ENCODE results near the gene UNC13B. TPM values are rescaled to one million over a fixed set of nuclear protein-coding genes. Genes with fewer than 3 reads are reported as not detected.

UNC13B gene
- total RNA-seq, 4 donors from 2014 or later = 28.0 to 39.3 (median 34.3) TPM

DNA sequence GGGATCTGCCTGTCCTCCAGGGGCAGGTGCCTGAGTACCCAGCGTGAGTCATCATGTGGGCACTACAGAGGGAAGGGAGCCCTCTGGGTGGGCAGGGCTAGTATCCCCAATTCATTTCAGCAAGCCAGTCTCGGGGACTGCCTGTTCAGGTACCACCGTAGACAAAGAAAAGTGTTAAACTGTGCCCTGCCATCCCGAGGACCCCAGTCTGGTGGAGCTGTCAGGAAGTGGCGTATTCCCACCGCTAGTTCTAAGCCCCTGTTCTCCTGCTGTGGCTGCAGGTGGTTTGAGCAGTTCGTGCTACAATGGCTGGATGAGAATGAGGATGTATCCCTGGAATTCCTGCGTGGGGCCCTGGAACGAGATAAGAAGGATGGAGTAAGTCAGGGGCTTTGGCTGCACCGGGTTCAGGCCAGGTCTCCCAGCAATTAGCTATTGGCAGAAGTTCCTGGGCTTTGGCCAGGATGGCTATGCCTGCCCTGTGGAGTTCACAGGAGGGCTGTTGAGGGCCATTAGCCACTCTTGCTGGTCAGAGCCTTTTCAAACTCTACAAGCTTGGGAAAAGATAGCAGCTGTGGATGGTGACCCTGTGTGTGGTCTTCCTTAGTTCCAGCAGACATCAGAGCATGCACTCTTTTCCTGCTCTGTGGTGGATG is 234.9 kb downstream of the UNC13B start:
- DNase-seq (ENCODE audit: low spot score in 2 of 2) = no peak
- 84 to 90% methylated on average over 3 to 10 of the region's 10 CpGs for WGBS, 2 donors
- H3K4me3 ChIP-seq = no peak overlapping the region
- H3K9me3 ChIP-seq = no peaks in the 10 kb centered on the region
- TF ChIP-seq, protein P1, sequence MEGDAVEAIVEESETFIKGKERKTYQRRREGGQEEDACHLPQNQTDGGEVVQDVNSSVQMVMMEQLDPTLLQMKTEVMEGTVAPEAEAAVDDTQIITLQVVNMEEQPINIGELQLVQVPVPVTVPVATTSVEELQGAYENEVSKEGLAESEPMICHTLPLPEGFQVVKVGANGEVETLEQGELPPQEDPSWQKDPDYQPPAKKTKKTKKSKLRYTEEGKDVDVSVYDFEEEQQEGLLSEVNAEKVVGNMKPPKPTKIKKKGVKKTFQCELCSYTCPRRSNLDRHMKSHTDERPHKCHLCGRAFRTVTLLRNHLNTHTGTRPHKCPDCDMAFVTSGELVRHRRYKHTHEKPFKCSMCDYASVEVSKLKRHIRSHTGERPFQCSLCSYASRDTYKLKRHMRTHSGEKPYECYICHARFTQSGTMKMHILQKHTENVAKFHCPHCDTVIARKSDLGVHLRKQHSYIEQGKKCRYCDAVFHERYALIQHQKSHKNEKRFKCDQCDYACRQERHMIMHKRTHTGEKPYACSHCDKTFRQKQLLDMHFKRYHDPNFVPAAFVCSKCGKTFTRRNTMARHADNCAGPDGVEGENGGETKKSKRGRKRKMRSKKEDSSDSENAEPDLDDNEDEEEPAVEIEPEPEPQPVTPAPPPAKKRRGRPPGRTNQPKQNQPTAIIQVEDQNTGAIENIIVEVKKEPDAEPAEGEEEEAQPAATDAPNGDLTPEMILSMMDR (IDR thresholded peaks at IDR 0.05) = no peak
- TF ChIP-seq EP300 (IDR thresholded peaks at IDR 0.05) (no peak), POLR2A (IDR thresholded peaks at IDR 0.05) (no peak)
- H3K27ac ChIP-seq = no peak overlapping the region
- no peaks in the 10 kb centered on the region for H3K27me3 ChIP-seq
- H3K36me3 ChIP-seq = peaks cover 0 to 86% (median 5%) of the 10 kb centered on the region in 3 donors
- no peaks in the 10 kb centered on the region for H3K4me1 ChIP-seq

DNA sequence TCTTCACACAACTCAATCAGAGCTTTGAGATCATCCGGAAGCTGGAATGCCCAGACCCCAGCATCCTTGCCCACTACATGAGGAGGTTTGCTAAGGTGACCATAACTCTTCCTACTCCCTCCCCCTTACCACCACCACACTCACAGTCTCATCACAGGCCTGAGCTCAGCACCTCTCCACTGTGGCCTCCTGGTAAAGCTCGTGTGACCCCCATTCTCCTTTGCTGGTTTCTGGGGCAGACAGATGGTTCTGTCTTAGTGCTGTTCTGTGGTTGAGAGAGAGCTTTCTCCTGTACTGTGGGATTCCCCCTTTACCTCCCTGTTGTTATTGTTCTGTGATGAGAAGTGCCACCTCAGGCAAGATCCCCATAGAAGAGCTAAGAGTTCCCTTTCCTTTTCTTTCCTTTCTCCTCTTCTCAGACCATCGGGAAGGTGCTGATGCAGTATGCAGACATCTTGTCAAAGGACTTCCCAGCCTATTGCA is 235.4 kb downstream of the UNC13B start:
- peaks cover 0 to 86% (median 5%) of the 10 kb centered on the region in 3 donors for H3K36me3 ChIP-seq
- H3K27ac ChIP-seq = no peak overlapping the region
- no peaks in the 10 kb centered on the region for H3K27me3 ChIP-seq

DNA sequence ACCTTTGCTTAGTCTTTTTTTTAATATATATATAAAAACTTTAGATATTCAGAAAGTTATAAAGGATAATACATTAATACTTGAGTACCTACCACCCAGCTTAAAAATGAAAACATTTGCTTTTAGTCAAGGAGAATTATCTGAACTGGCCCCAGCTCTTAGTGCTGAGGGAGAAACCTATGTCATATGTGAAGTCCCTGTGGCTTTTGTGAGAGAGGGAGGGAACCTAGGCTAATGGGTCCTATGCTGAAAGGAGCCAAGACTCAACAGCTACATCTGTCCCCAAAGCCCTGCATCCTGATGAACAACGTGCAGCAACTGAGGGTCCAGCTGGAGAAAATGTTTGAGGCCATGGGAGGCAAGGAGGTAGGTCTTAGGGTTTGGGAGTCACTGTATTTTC is 236.1 kb downstream of the UNC13B start:
- WGBS, 2 donors = 60 to 85% methylated on average over 1 of the region's 1 CpG
- H3K27me3 ChIP-seq = no peaks in the 10 kb centered on the region
- no peaks in the 10 kb centered on the region for H3K9me3 ChIP-seq
- no peak overlapping the region for H3K27ac ChIP-seq
- peaks cover 0 to 87% (median 5%) of the 10 kb centered on the region in 3 donors for H3K36me3 ChIP-seq
- H3K4me3 ChIP-seq = no peak overlapping the region
- DNase-seq (ENCODE audit: low spot score in 2 of 2) = no peak
- no peaks in the 10 kb centered on the region for H3K4me1 ChIP-seq
- TF ChIP-seq EP300 (IDR thresholded peaks at IDR 0.05) = no peak
- TF ChIP-seq POLR2A (IDR thresholded peaks at IDR 0.05) = no peak
- TF ChIP-seq, protein P1 (IDR thresholded peaks at IDR 0.05) = no peak

More for the DNA sequence above, 235.4 kb downstream of the UNC13B start:
- no peak for DNase-seq (ENCODE audit: low spot score in 2 of 2)
- no peak overlapping the region for H3K4me3 ChIP-seq
- 81 to 89% methylated on average over 3 of the region's 3 CpGs for WGBS, 2 donors
- no peaks in the 10 kb centered on the region for H3K9me3 ChIP-seq
- H3K4me1 ChIP-seq = no peaks in the 10 kb centered on the region
- TF ChIP-seq EP300 (IDR thresholded peaks at IDR 0.05) = no peak
- TF ChIP-seq, protein P1 (IDR thresholded peaks at IDR 0.05) = no peak
- TF ChIP-seq POLR2A (IDR thresholded peaks at IDR 0.05) = no peak

DNA sequence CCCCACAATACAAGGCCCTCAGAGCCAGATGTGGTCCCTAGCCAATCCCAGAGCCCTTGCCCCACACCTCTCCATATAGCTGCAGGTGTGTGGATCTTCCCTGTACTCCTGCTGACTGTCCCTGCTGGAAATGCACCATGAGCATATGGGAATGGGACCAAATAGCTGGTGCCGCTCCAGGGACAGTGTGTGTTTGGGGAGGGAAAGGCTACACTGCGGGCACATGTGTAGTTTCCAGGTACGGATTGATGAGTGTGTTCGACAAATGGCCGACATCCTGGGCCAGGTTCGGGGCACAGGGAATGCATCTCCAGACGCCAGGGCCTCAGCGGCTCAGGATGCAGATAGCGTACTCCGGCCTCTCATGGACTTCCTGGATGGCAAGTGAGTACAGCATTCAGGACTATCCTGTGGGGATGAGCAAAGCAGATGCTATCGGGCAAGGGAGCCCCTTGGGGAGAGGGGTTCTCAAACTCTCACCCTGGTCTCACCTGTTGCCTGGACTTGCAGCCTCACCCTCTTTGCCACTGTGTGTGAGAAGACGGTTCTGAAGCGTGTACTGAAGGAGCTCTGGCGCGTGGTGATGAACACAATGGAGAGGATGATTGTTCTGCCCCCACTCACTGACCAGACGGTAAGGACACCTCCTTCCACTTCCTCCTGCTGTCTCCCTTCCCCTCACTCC is 237.0 kb downstream of the UNC13B start:
- H3K27ac ChIP-seq = no peak overlapping the region
- peaks cover 0 to 93% (median 5%) of the 10 kb centered on the region in 3 donors for H3K36me3 ChIP-seq
- H3K27me3 ChIP-seq = no peaks in the 10 kb centered on the region
- H3K9me3 ChIP-seq = no peaks in the 10 kb centered on the region
- DNase-seq (ENCODE audit: low spot score in 2 of 2) = no peak
- 93% methylated on average over 8 to 16 of the region's 16 CpGs for WGBS, 2 donors
- H3K4me1 ChIP-seq = no peaks in the 10 kb centered on the region
- no peak overlapping the region for H3K4me3 ChIP-seq
- TF ChIP-seq POLR2A (IDR thresholded peaks at IDR 0.05) (no peak), EP300 (IDR thresholded peaks at IDR 0.05) (no peak)
- TF ChIP-seq, protein P1 (IDR thresholded peaks at IDR 0.05) = no peak

DNA sequence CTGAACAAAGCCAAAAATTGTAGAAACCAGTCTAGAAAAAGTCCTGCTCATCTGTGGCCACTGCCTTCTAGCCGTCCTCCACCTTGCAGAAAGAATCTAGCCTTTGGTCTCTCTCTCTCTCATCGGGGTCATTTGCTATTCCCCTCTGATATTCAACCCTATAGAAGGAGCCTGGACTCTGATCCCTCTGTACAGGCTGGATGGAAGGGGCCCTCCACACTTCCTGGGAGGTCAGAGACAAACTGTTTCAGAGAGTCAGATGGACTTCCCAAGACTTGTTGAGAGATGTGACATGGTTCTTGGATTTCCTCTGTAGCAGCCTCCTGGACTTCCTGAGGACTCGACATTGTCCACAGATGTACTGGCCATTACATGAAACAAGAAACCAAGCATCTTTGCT is 243.1 kb downstream of the UNC13B start:
- Histone ChIP-seq H3K4me3 (no peak overlapping the region), H3K27ac (no peak overlapping the region), H3K36me3 (peaks cover 0 to 56% (median 5%) of the 10 kb centered on the region in 3 donors), H3K4me1 (peaks cover 0 to 10% (median 0%) of the 10 kb centered on the region in 4 donors), H3K27me3 (no peaks in the 10 kb centered on the region), H3K9me3 (no peaks in the 10 kb centered on the region)
- TF ChIP-seq POLR2A (IDR thresholded peaks at IDR 0.05) = no peak
- TF ChIP-seq EP300 (IDR thresholded peaks at IDR 0.05) = no peak
- TF ChIP-seq, protein P1 (IDR thresholded peaks at IDR 0.05) = no peak
- no peak for DNase-seq (ENCODE audit: low spot score in 2 of 2)
- 88 to 100% methylated on average over 3 of the region's 3 CpGs for WGBS, 2 donors
